CD4-positive, alpha-beta T cell treated with Interleukin-17A for 4 hours (primary cell): ENCODE results near the gene PLSCR5.

Source experiments
- DNase-seq: peaks from one replicate; pipeline ENCODE4 v3.0.0-alpha.2; 2020; ENCODE audit warnings: mixed read lengths

PLSCR5 gene

DNA sequence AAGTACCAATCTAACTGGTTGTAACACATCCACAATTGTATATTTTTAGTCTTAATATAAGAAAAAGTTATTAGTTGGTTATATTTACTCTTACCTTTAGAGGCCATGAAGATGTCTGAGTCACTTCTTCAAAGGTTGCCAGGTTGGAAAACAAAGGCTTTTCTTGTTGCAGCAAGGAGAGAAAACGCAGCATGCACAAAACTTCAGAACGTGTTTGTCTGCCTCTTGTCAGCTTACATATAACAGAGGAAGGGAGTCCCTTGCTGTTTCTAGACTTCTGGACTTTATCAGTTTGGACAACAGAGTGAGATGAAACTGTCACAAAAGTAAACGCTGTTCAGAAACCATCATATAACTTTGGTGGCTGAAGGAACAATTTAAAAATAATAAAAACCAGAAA is at the start of gene PLSCR5:
PLSCR5 (minus strand) TSS at position 241 of the 400 bp plus-strand sequence; CDS start at position 107, 134 bp downstream.
- no peak for DNase-seq

DNA sequence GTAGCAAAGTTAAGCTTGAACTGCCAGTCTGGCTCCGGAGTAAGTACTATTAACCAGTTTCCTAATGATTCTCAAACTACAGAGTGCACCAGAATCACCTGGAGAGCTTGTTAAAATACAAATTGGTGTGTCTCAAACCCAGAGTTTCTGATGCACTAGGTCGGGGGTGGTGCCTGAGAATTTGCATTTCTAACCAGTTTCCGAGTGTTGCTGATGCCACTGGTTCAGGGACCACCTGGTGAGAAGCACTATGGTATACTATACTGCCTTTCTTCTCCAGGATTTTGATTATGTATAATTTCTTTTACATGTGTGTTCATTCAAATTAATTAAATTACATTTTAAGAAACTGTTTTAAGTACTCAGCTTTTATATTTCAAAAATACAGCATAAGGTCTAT is 48.8 kb upstream of the PLSCR5 start:
- DNase-seq: no peak

- DNase-seq: no peak
These were observed 45.7 kb upstream of the PLSCR5 start for GRCh38 chr3:146650691-146651442.

DNA sequence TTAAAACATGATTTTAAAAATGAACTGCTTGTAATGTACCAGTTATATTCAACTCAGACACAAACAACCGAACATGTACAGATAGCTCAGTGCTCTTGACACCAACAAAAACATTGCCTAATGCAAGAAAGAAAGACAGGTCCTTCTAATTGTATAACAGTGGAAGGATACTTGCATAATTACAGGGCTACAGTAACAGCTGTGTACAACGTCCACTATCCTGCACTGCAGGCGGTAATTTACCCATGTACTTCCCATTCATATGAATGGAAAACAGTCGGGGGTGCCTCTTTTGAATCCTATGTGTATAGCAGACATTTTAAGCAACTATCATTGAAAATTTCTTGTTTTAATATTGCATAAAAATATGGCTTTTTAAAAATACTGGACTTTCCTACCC is 41.1 kb upstream of the PLSCR5 start:
- no peak for DNase-seq

DNA sequence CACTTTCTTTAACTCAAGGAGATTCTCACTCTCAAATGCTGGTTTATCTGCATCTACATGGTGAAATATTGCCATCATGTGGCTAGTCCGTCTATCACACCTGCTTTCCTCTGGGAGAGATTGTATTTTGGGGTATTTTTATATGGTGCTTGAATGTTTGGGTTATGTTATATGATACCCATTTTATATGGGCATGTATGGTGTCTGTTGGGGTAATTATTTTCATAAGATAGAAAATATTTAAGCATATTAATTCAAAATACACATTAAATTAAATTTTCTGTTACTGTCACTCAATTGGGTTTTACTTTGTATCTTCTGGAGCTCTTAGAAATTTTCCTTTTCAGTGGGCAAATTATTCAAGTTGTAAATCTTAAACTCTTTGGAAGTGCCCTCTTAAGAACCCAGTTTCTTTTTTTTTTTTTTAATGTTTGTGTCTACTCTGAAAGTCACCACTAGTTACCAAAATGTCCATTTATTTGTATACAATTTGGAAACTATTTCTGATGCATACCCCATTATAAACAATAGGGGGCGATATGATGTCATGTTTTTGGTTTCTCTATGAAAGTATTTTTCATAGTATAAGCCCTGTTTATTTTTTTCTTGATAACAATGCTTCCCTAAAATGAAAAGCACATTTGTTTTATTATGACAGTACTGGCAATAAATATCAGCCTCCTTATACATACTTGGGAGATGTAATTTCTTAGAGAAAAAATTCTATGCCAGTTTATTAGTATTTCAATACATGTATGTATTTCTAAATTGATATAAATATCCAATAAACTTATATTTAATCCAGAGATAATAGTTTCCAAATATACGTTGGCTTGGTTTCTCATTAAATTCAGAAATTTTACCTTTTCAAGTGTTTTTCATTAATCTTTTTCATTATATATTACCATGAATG is 36.1 kb upstream of the PLSCR5 start:
- DNase-seq: no peak

DNA sequence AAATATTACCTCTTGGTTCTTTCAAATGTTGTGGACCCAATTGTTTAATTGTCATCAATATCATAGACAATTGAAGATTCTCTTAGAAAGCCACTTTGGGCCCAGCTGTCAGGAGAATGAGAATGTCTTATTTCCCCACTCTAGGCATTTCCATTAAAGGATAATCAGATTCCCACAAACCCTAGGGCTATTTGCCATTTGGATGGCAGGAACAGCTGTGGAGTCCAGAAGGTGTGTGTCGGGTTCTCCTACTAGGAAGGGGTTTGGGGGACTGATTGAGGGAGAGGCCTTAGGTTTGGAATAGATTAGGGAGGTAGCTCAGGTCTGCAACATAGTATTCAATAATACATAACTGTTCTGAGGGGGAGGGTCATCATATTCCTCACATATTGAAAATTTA is 35.2 kb upstream of the PLSCR5 start:
- no peak for DNase-seq

- no peak for DNase-seq
These were observed 33.6 kb upstream of the PLSCR5 start for GRCh38 chr3:146638718-146639117.

DNA sequence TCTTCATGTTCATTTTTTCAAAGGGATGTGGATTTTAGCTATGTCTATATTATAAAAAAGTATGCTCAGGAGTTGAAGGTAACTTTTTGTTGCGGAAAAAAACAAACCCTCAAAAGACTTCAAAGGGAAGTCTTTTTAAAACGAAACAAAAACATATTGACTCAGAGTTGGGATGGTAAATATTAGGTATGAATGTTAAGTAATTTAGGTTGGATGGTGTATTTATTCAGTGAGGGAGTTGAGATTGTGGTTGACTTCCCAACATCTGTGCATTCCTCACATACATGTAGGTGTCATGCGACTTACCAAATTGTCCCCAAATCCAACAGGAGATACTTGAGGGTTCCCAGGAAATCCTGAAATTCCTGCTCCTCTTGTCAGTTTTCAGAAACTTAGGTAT is 32.7 kb upstream of the PLSCR5 start:
- DNase-seq: no peak

GRCh38 chr3:146636881-146637280 is 31.7 kb upstream of the PLSCR5 start:
- no peak for DNase-seq

DNA sequence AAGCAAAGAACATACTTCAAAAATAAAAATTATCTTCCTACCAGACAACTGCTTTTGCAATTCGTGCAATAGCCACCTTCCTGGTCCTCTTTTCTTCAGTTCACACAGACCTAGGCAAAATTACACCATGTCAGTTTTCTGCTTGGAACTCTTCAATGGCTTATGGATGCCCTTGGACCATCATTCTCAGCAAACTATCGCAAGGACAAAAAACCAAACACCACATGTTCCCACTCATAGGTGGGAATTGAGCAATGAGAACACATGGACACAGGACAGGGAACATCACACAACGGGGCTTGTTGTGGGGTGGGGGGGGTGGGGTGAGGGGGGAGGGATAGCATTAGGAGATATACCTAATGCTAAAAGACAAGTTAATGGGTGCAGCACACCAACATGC is 29.2 kb upstream of the PLSCR5 start:
- no peak for DNase-seq

GRCh38 chr3:146628671-146629070 is 23.5 kb upstream of the PLSCR5 start:
- no peak for DNase-seq

- no peak for DNase-seq
These were observed 21.4 kb upstream of the PLSCR5 start for GRCh38 chr3:146626403-146627122.

DNA sequence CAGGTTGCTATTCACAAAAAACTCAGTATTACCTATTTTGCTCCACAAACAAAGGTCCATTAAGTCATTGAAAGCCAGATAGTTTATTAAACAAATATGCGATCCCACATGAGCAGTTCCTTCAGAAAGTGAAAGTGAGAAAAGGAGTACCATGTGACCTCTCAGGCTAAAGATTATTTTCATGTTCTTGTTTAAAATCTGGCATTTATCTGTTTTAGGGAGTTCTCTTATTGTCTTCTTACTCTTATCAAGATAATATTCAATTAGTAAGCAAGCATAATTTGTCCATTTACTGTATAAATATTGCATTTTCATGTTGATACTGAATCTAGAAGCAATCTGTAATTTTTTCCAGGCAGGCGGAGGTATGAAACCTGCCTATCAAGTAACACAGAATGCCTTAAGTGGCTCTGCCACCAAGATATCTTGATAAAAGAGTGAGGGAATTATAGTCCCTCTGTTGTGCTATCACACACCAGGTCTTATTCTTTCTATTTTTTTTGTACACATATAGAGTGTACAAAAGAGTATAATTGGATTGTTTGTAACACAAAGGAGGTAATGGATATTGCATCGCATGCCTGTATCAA is 20.1 kb upstream of the PLSCR5 start:
- DNase-seq: no peak

DNA sequence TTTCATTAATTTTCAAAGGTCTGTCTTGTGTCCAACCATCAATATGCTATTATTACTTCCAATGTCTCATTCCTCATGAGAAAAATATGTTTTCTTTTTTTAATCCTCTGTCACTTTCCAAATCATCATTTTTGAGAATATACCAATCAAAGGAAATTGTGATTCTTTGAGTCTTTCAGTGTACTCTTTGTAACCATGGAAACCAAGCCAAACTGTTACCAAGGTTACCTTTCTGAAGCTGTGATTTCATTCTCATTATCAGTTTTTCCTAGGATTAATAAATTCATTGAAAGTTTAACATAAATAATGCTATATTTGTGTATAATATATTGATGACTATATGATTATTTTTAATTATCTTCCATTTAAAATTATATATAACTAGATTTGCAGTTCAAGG is 16.6 kb upstream of the PLSCR5 start:
- DNase-seq: no peak

- no peak for DNase-seq
These were observed 6.9 kb upstream of the PLSCR5 start for GRCh38 chr3:146612015-146612414.

DNA sequence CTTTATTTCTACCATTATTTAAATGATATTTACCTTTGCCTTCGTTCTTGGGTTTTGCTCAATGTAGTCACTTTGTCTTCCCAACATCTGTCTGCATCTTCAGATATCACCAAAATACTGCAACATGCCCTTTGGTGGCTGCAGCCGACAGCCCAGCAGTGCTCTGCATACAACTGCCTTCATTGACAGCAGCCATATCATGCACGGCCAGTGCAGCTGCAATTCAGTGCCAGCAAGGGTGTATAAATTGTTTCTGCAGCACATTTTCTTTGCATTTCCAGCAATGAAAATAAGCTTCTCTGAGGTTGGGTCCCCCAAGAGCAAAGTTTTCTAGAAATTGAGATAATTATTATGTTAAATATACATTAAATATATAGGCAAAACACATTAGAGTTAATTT is 6.0 kb upstream of the PLSCR5 start:
- DNase-seq: no peak

- DNase-seq: no peak
These were observed 6.6 kb downstream of the PLSCR5 start for GRCh38 chr3:146598535-146598934.

DNA sequence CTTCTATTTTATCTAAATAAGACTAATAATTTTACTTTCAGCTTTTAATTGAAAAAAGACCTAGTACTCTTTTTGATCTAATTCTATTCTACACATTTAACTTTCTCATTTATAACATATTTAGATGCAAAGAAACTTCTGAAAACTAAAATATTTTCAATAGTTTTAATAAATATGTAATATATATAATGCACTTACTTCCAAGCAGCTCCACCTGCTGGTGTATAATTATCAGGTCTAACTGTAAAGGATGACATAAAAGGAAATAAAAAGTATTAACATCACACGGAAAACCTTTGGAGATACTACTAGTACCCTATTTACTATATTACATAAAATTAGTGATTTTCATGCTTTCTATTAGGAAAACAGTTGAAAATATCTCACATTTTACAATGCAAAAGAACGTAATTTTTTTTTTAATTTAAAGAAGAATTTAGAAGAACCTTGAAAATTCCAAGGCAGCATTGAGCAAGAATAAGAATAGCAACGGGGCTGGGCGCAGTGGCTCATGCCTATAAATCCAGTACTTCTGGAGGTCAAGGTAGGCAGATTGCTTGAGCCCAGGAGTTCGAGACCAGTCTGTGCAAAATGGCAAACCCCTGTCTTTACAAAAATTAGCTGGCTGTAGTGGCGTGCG is 10.2 kb downstream of the PLSCR5 start:
- DNase-seq: no peak

GRCh38 chr3:146593776-146594175 is 11.4 kb downstream of the PLSCR5 start:
- DNase-seq: no peak

DNA sequence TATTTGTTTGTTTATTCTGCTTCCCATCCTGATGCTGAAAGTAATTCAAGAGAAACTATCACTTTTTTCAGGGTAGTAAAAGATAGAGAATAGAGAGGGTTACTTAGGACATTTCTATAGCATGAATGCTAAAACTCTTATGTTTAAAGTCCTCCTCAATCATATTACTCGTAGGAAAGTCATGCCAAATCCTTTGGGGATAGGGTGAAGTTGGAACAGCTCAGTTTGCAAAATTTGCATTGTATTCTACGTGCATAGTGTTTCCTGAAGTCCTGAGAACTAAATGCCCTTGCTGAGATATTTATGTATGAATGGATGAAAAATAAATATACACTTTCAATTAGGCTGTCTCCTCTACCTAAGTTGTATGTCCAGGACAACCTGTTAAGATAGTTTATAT is 14.6 kb downstream of the PLSCR5 start:
- DNase-seq: no peak

DNA sequence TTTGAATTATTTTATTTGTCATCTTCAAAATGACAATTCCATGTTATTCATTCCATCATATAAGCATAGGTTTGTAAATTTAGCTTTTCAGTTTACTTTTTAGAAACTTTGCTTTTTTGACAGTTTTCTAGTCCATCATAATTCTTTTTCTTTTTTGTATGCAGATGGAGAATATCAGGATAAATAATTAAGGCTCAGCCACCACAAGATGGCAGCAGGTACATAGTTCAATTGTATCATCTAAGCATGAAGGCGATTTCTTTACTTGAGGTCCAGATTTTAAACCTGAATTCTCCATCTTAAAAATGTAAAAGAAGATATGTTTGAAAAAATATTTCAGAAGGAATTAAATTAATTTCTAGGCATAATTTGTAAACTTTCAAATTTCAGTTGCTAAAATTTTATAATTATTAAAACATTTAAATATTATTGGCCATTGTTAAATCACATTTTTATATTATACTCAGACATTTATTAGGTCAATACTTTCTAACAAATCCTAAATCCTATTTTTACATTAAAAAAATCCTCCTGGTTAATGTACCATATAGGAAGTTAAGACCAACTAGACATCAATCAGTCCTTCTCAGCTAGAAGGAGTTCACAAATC is 15.1 kb downstream of the PLSCR5 start:
- peak; percentile 10 for DNase-seq

DNA sequence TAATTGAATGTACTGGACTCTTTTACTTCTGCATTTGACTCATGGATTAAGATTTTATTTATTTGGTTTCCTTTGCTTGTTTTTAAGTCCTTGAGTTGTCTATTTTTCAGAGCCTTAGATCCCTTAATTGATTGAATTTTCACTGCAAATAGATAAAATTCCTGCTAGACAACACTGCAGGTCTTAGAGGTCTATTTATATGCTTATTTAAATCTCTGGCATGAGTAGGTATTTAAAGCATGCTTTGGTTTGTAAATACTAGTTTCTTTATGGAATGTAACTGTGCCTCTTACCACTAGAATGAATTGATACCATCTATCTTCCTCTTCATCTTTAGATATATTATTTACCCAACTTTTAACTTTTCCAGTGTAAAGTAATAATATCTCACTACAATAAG is 20.0 kb downstream of the PLSCR5 start:
- no peak for DNase-seq
